ENCODE results near the gene PTPRO.
"Not testable (repeated sequence)": the region's sequence is repeated elsewhere in the genome, so short reads cannot be mapped to it uniquely, and the experiment has no call there.

Gene PTPRO

DNA sequence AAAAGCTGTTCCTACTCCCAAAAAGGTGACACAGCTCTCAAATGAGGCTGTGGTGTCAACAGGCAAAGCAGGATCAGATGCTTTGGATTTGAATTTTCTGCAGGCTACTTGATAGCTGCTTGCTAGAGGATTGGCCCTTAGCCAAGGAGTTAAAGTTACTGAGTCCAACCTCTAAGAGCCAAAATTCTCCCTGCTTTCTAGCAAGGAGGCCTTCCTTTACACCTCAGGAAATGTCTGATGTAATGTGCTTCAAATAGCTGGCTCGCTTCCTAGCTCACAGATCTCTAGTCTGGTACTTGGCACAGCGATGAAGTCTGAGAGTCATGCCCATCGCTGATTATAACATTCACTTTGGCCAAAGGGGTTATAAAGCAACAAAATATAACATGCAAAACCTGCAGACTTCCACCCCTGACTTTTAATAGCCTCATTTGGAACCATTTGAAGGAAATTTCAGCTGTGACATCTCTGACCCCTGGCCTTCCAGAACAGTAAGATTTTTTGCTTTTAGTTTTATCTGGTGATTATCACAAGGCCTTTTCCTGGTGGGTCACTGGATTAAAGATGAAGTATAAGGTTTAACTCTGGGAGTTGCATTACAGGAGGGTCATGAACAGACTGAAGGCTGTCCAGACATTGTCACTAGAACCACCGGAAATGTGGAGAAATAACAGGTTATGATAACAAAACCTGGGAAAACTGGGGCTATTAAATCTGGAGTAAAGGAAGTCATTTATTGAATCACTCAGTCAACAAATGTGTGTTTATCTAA is 277.1 kb downstream of the PTPRO start:
- H3K36me3 Mint-ChIP-seq = peaks cover 4% of the 10 kb centered on the region
- no peaks in the 10 kb centered on the region for H3K4me1 Mint-ChIP-seq (ENCODE audit: low read depth)
- no peaks in the 10 kb centered on the region for H3K9me3 Mint-ChIP-seq (ENCODE audit: low read depth)
- H3K4me3 Mint-ChIP-seq = no peak overlapping the region
- H3K27me3 Mint-ChIP-seq = peaks cover 7% of the 10 kb centered on the region
- H3K27ac Mint-ChIP-seq = no peak overlapping the region

DNA sequence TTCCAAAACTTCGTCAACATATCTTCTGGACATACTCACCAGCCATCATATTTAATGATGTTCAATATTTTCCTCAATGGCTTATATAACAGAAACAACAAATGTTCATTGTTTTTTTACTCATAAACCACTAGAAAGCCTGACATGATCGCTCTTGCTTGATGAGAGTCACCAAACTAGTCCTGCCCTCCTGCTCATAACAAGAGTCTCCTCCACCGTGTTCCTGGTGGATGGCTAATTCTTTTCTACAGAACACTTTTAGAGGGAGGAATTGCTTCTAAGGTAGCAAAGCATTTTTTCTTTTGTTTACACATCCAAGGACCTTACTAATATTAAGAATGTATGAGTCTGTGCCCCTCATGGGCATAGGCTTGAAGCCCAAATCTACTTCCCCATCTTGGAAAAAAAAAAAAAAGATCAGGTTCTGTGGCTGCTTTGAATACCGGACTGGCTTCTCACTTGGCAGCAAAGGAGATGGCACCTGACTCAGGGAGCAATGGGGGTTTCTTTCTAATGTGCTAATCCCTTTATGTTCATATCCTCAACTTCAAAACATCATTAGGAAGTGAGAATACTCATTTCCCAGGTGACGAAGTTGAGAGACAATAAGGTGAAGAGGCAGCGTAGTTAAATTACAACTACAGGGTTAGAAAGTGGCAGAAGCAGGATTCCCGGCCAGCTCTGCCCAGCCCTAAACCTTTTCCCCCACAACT is 278.1 kb downstream of the PTPRO start:
- no peak overlapping the region for H3K4me3 Mint-ChIP-seq
- H3K4me1 Mint-ChIP-seq (ENCODE audit: low read depth) = no peaks in the 10 kb centered on the region
- no peaks in the 10 kb centered on the region for H3K9me3 Mint-ChIP-seq (ENCODE audit: low read depth)
- H3K27ac Mint-ChIP-seq = no peak overlapping the region
- H3K27me3 Mint-ChIP-seq = peaks cover 7% of the 10 kb centered on the region
- H3K36me3 Mint-ChIP-seq = peaks cover 3% of the 10 kb centered on the region

DNA sequence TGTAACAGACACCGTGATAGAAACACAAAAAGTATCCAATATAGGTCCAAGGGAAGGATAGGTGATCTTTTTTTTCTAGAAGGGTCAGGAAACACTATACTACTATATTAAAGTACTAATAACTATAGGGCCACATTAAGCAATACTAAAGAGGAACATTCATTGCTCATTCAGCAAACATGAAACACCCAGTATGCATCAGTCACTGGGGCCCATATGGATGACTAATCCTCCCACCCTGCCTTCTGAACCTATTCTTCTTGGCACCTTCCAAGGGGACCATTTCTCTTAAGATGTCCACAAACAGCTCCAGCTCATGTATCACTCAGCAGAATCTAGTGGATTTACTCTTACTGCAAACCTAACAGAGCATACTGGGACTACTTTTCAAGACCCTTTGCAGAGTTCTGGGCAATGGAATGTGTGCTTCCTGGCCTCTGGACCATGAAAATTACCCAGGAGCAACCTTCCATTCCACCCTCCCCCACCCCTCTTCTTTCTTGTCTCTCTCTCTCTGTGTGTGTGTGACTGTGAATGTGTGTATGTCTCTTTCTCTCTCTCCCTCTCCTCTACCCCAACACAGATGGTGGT is 279.0 kb downstream of the PTPRO start:
- Mint-ChIP-seq H3K27ac (no peak overlapping the region), H3K36me3 (no peaks in the 10 kb centered on the region), H3K9me3 (ENCODE audit: low read depth) (no peaks in the 10 kb centered on the region), H3K27me3 (peaks cover 7% of the 10 kb centered on the region), H3K4me1 (ENCODE audit: low read depth) (no peaks in the 10 kb centered on the region), H3K4me3 (no peak overlapping the region)

DNA sequence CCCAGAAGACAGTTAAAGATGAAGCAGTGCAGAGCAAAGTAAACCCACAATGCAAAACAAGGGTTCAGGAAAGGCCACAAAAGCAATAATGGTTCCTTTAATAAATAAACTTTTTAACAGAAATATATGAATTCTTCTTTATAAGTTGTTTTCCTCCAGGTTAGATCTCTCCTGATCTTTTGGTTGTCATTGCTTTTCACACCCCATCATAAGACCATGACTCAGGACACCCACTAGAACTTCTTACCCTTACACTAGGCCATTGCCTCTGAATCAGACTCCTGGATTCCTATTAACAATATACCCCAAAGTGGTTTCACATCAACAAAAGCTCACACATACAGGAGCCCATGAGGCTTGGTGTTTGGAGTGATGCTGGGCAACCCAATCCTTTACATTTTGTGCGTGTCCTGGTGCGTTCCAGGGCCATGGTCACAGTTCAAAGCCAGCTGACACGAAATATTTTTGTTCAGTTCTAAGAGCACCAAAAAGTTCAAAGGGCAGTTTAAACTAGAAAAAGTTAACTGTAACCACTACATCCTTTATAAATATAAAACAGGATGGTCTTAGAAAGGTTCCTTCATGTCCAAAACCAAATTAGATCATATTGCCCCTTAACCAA is 279.9 kb downstream of the PTPRO start:
- Mint-ChIP-seq H3K36me3 (no peaks in the 10 kb centered on the region), H3K9me3 (ENCODE audit: low read depth) (no peaks in the 10 kb centered on the region), H3K4me1 (ENCODE audit: low read depth) (no peaks in the 10 kb centered on the region), H3K27me3 (peaks cover 7% of the 10 kb centered on the region), H3K4me3 (no peak overlapping the region), H3K27ac (no peak overlapping the region)

DNA sequence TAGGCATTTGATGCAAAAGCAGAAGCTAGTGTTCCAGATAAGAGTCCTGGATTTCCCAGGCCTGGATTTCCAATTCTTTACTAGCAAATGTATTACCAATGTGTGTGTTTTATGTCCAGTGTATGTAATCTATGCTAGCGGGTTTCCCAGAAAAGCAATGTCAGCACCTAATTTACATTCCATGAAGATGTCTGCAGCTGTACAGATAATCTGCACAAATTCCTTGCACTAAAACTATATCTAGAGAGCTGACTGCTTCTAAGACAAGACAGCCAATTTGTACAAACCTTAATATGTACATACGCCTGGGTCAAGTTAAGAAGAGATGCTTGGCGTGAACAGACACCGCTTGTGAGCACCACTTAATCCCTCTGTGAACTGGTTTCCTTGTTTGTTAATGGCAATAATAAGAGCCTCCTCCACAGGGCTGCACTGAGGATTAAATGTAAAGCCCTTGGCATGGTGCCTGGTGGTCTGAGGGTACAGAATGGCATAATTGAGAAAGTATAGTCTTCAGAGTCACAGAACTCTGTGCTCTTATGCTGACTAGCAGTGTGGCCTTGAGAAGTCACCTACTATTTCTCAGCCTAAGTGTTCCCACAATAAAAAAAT is 281.3 kb downstream of the PTPRO start:
- Mint-ChIP-seq H3K4me1 (ENCODE audit: low read depth) (no peaks in the 10 kb centered on the region), H3K4me3 (no peak overlapping the region), H3K9me3 (ENCODE audit: low read depth) (no peaks in the 10 kb centered on the region), H3K27ac (no peak overlapping the region), H3K27me3 (peaks cover 7% of the 10 kb centered on the region), H3K36me3 (no peaks in the 10 kb centered on the region)

DNA sequence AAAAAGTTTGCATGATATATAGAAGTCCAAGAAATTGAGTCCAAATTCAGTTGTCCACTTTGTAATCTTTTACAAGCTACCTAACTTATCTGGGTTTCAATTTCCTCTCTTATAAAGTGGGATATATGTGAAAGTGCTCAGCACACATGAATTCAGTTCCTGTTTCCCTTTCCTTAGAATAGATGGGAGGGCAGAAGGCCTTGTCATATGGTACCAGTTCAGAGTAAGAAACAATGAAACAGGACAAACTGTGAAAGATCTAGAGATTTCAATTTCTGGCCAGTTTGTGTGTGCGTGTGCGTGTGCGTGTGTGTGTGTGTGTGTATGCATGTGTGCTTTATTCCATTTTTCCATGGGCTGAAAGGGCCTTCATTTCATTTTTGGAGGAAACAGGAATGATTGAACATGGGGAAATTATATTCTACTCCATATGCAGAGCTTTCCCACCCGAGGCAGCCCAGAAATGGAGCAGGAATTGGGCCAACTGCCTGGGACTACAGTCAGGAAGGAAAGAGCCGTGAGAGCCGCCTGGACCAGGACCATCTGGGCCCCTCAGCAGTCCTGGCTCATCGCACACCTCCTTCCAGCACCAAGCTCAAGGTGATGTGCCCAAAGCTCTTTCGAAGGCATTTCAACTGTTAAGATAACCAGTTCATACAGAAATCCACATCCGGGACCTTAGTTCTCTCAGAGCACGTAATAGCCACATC is 283.7 kb downstream of the PTPRO start:
- Mint-ChIP-seq H3K27me3 (peaks cover 4% of the 10 kb centered on the region), H3K4me3 (no peak overlapping the region), H3K36me3 (no peaks in the 10 kb centered on the region), H3K27ac (no peak overlapping the region), H3K9me3 (ENCODE audit: low read depth) (no peaks in the 10 kb centered on the region), H3K4me1 (ENCODE audit: low read depth) (no peaks in the 10 kb centered on the region)

DNA sequence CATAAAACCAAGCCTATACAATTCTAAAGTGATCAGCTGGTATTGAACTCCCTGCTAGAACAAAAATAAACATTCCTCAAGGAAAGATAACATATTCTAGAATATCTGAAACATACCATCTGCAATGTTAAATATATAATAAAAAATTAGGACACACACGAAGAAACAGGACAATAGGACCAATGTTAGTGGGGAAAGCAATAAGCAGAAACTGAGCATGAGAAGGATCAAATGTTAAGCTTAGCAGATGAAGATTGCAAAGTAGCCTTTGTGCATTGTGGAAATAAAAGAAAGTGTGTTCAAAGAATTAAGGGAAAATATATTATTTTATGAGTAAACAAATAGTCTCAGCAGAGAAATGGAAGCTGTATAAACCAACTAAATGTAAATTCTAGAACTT is 286.1 kb downstream of the PTPRO start:
- H3K4me1 Mint-ChIP-seq (ENCODE audit: low read depth) = no peaks in the 10 kb centered on the region
- no peak overlapping the region for H3K27ac Mint-ChIP-seq
- H3K36me3 Mint-ChIP-seq = no peaks in the 10 kb centered on the region
- H3K27me3 Mint-ChIP-seq = peaks cover 2% of the 10 kb centered on the region
- H3K9me3 Mint-ChIP-seq (ENCODE audit: low read depth) = peaks cover 4% of the 10 kb centered on the region
- no peak overlapping the region for H3K4me3 Mint-ChIP-seq

DNA sequence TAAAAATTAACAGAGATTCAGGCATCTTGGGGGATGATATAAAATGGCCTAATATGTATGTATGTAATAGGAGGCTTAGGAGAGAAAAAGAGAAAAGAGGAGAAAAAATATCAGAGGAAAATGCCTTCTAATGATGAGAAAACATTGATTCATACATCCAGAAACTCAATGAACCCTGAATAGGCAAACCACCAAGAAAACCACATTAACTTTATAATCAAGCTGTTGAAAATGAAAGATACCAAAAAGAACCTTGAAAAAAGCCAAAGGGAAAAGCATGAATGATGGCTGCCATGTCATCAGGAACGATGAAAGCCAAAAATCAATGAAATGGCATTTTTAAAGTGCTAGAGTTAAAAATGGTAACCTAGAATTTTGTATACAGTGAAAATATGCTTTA is 286.6 kb downstream of the PTPRO start:
- peaks cover 2% of the 10 kb centered on the region for H3K27me3 Mint-ChIP-seq
- no peak overlapping the region for H3K27ac Mint-ChIP-seq
- H3K36me3 Mint-ChIP-seq = no peaks in the 10 kb centered on the region
- peaks cover 9% of the 10 kb centered on the region for H3K9me3 Mint-ChIP-seq (ENCODE audit: low read depth)
- no peaks in the 10 kb centered on the region for H3K4me1 Mint-ChIP-seq (ENCODE audit: low read depth)
- no peak overlapping the region for H3K4me3 Mint-ChIP-seq

DNA sequence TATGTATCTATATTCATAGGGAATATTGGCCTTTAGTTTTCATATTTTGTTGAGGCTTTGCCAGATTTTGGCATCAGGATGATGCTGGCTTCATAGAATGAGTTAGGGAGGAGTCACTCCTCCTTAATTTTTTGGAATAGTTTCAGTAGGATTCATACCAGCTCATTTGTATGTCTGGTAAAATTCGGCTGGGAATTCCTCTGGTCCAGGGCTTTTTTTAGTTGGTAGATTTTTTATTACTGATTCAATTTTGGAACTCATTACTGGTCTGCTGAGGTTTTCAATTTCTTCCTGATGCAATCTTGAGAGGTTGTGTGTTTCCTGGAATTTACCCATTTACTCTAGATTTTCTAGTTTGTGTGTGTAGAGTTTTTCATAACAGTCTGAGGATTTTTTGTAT is 291.7 kb downstream of the PTPRO start:
- Mint-ChIP-seq H3K27ac (no peak overlapping the region), H3K27me3 (peaks cover 3% of the 10 kb centered on the region), H3K9me3 (ENCODE audit: low read depth) (peaks cover 16% of the 10 kb centered on the region), H3K36me3 (peaks cover 2% of the 10 kb centered on the region), H3K4me1 (ENCODE audit: low read depth) (no peaks in the 10 kb centered on the region), H3K4me3 (no peak overlapping the region)

DNA sequence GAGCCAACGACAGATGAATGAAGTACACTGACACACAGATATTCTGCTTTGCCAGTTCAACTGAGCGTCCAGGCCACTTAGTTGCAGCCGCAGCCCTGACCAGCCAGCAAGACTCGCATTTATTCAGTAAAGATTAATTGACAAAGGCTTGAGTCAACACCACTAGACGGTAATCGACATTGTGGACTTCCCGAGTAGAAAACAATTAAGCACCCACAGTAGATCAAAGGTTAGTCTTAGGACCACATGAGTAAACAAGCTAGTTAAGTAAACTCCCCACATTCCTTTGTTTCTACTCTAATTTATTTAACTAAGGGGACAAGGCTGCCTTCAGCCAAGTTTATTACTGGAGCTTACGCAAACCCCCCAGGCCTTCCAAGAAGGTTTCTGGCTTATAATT is 294.2 kb downstream of the PTPRO start:
- peaks cover 16% of the 10 kb centered on the region for H3K9me3 Mint-ChIP-seq (ENCODE audit: low read depth)
- not testable (repeated sequence) for H3K36me3 Mint-ChIP-seq; H3K27ac Mint-ChIP-seq; H3K4me3 Mint-ChIP-seq; H3K4me1 Mint-ChIP-seq (ENCODE audit: low read depth); H3K27me3 Mint-ChIP-seq

DNA sequence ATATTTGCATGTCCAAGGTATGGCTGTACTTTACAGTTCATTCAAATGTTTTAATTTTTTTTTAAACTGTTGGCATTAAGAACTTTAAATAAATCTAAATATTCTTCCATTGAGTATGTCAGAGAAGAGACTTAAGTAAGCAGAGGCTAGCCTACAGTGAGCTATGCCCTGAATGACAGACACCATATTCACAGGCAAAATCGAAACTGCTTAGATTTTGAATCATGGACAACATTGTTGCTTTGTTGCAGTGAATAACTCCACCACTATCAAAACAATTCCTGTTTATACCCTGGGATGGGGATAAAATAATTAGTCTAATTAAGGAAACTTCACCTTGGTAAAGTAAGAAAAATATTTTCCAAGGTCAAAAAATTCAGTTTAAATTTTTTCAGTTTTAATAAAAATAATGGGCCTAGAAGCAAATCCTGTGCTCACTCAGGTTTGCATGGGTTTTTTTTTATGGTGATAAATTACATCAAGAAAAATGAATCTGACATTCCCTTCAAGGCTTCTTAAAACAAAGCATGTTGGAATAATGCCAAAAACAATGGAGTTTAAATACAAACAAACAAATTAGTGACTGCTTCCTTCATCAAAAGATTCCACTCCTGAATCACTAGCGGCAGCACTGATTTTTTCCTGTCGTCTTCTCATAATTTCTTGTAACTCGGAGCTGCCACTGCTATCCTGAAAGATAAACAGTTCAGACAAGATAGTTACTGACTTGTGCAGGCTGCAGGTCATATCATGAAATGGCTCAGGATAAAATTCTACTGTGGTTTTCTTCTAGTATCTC is 298.6 kb downstream of the PTPRO start:
- Mint-ChIP-seq H3K4me3 (no peak overlapping the region), H3K36me3 (peaks cover 5% of the 10 kb centered on the region), H3K27ac (no peak overlapping the region), H3K27me3 (peaks cover 7% of the 10 kb centered on the region), H3K9me3 (ENCODE audit: low read depth) (peaks cover 5% of the 10 kb centered on the region), H3K4me1 (ENCODE audit: low read depth) (no peaks in the 10 kb centered on the region)

DNA sequence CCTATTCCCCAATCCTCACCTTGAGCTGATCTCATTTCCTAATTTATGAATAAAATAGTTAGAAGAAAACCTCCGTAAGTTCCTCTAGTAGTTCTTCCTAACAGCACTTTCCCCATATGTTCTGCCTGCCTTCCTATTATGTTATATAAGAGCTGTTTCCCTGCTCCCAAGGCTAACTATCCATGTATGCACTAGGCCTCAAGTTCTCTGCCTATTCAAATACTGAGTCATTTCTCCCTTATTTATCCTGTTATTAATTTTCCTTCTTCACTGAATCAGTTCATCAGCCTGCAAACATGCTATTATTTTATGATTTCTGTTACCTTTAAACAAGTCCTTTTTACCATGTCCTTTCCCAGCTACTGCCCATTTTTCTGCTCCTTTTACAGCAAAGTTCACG is 302.8 kb downstream of the PTPRO start:
- no peak overlapping the region for H3K4me3 Mint-ChIP-seq
- no peaks in the 10 kb centered on the region for H3K27me3 Mint-ChIP-seq
- H3K36me3 Mint-ChIP-seq = no peaks in the 10 kb centered on the region
- no peaks in the 10 kb centered on the region for H3K9me3 Mint-ChIP-seq (ENCODE audit: low read depth)
- no peak overlapping the region for H3K27ac Mint-ChIP-seq
- H3K4me1 Mint-ChIP-seq (ENCODE audit: low read depth) = no peaks in the 10 kb centered on the region

DNA sequence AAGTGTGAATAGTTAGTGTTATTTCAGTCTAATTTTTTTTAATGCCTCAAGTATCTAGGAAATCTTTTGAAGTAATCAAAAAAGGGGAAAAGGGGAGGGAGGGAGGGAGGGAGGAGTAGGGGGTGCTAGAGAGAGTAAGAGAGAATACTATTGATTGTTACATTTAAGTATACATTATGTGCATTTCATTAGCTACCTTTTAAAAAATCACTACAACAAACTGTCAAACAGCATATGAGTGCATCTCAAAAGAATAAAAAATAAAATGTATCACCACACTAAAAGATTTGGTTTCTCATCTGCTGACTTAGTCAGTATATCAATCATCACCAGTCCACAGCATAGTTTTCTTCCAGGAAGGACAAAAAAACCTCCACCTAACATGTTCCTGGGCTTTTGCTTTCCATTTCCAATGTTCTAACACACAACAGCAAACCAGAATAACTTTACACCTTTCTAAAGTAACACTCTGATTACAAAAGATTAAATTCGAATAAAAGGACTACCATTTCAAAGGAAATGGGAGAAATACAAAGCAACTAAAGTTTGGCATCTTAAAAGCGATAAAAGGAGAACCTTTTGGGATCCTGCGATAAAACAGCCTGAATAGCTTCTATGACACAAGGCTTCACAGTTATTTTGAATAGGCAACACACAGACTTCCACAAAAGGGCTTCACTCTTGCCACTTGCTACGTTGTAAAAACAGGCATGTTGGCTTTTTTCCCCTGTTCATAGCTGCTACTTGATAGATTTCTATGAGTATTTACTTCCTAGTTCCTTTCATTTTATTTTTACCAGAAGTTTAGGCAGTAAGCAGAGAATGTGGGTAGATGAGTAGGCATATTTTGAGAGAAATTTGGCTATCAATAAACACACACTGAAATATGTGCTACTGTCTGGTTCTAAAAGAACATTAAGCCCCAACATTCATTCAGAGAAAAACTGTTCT is 306.0 kb downstream of the PTPRO start:
- Mint-ChIP-seq H3K36me3 (no peaks in the 10 kb centered on the region), H3K9me3 (ENCODE audit: low read depth) (no peaks in the 10 kb centered on the region), H3K4me3 (no peak overlapping the region), H3K27me3 (no peaks in the 10 kb centered on the region), H3K27ac (no peak overlapping the region), H3K4me1 (ENCODE audit: low read depth) (no peaks in the 10 kb centered on the region)
